Stimulated activated CD4-positive, alpha-beta T cell treated with anti-CD3 and anti-CD28 coated beads, Interleukin-1b, Interleukin-23, amount 100 ng/mL, for 24 hours (primary cell): ENCODE measurements around the gene RAB8B.
"Not testable (repeated sequence)": the region's sequence is repeated elsewhere in the genome, so short reads cannot be mapped to it uniquely, and the experiment has no call there.

Experiments used
- DNase-seq, 4 experiments: peaks; one replicate each; pipeline ENCODE4 v3.0.0-alpha.2; 2020; ENCODE audit warnings: low read depth in 4 of 4, low spot score in 1 of 4

Gene RAB8B

GRCh38 chr15:63203451-63204090 is 14.2 kb downstream of the RAB8B start:
- DNase-seq: no peak

- DNase-seq: no peak
Measured at GRCh38 chr15:63206079-63206478, 16.7 kb downstream of the RAB8B start.

- DNase-seq: not testable (repeated sequence)
Measured at GRCh38 chr15:63208824-63209223, 19.4 kb downstream of the RAB8B start.

GRCh38 chr15:63210151-63211091 is 21.0 kb downstream of the RAB8B start:
- DNase-seq: no peak

- DNase-seq: no peak
Measured at GRCh38 chr15:63211092-63211490, 21.7 kb downstream of the RAB8B start.

GRCh38 chr15:63211549-63211948 is 22.1 kb downstream of the RAB8B start:
- DNase-seq: no peak

- no peak for DNase-seq
Measured at GRCh38 chr15:63212050-63213004, 22.9 kb downstream of the RAB8B start.

- DNase-seq: no peak
Measured at GRCh38 chr15:63218100-63218808, 28.8 kb downstream of the RAB8B start.

- no peak for DNase-seq
Measured at GRCh38 chr15:63219196-63219710, 29.8 kb downstream of the RAB8B start.

- no peak for DNase-seq
Measured at GRCh38 chr15:63221346-63221745, 31.9 kb downstream of the RAB8B start.

GRCh38 chr15:63223463-63223862 is 34.1 kb downstream of the RAB8B start:
- no peak for DNase-seq

- no peak for DNase-seq
Measured at GRCh38 chr15:63225381-63225780, 36.0 kb downstream of the RAB8B start.

GRCh38 chr15:63226155-63226883 is 36.9 kb downstream of the RAB8B start:
- no peak for DNase-seq

GRCh38 chr15:63226966-63227401 is 37.6 kb downstream of the RAB8B start:
- no peak for DNase-seq

GRCh38 chr15:63227689-63228088 is 38.3 kb downstream of the RAB8B start:
- no peak for DNase-seq

- no peak for DNase-seq
Measured at GRCh38 chr15:63231206-63231605, 41.8 kb downstream of the RAB8B start.

- no peak for DNase-seq
Measured at GRCh38 chr15:63231706-63232105, 42.3 kb downstream of the RAB8B start.

- no peak for DNase-seq
Measured at GRCh38 chr15:63232405-63232804, 43.0 kb downstream of the RAB8B start.

GRCh38 chr15:63232943-63233342 is 43.5 kb downstream of the RAB8B start:
- no peak for DNase-seq
